CD4-positive, alpha-beta T cell (primary cell): ENCODE results near the gene CCDC3. TPM values are rescaled to one million over a fixed set of nuclear protein-coding genes. Genes with fewer than 3 reads are reported as not detected.
"Not testable (repeated sequence)": the region's sequence is repeated elsewhere in the genome, so short reads cannot be mapped to it uniquely, and the experiment has no call there.

Source experiments
- ATAC-seq: fragments of 200-7000 bp; cut with Tn5 transposase; one replicate; pipeline ENCODE4 v1.10.0; 2022; ENCODE audit warnings: mild to moderate bottlenecking; ENCODE audit not compliant: poor library complexity
- CTCF ChIA-PET: fragments of 350-600 bp; sonication (Branson Sonifier 250); formaldehyde crosslinking; loops from one replicate; lab custom pipeline; 2021; ENCODE audit warnings: antibody characterized with exemption, inconsistent platforms; lab: Charles Lee
- POLR2A ChIA-PET: fragments of 350-600 bp; sonication (Branson Sonifier 250); formaldehyde crosslinking; loops from one replicate; lab custom pipeline; 2021; ENCODE audit warnings: antibody characterized with exemption, inconsistent platforms; lab: Charles Lee
- DNase-seq, 14 experiments: peaks; one replicate each; pipeline ENCODE4 v3.0.0-alpha.2; 2013 to 2020; ENCODE audit warnings: mixed read lengths in 2 of 14
- H3K27ac ChIP-seq, 2 donors: one replicate each; pipeline versions ENCODE4 v1.5.1 to v1.7.0; 2013; ENCODE audit warnings: low read length in 2 of 2, low read depth in 1 of 2, mild to moderate bottlenecking in 1 of 2
- H3K27me3 ChIP-seq, 2 experiments: 1 replicate in 1 of 2; 2 replicates in 1 of 2; pipeline versions ENCODE4 v1.6.1 to v1.7.0; 2013; ENCODE audit warnings: low read length in 2 of 2, control low read depth in 1 of 2, mild to moderate bottlenecking in 1 of 2, moderate library complexity in 1 of 2; ENCODE audit not compliant: insufficient read depth in 2 of 2, control insufficient read depth in 1 of 2
- H3K36me3 ChIP-seq: one replicate; pipeline ENCODE4 v1.6.1; 2013; ENCODE audit warnings: low read length, control low read depth; ENCODE audit not compliant: insufficient read depth
- H3K4me1 ChIP-seq: one replicate; pipeline ENCODE4 v1.6.1; 2013; ENCODE audit warnings: low read length, control low read depth; ENCODE audit not compliant: insufficient read depth
- H3K4me3 ChIP-seq: one replicate; pipeline ENCODE4 v1.5.1; 2013; ENCODE audit warnings: mild to moderate bottlenecking, low read length, moderate library complexity
- H3K9me3 ChIP-seq, 2 experiments: 1 replicate in 1 of 2; 2 replicates in 1 of 2; pipeline versions ENCODE4 v1.6.1 to v1.7.0; 2013; ENCODE audit warnings: low read length in 2 of 2, mild to moderate bottlenecking in 2 of 2, control low read depth in 1 of 2, moderate library complexity in 1 of 2; ENCODE audit not compliant: control insufficient read depth in 1 of 2, insufficient read depth in 1 of 2
- H3K27ac Mint-ChIP-seq: one replicate; pipeline ENCODE4 v1.8.0; 2020; ENCODE audit warnings: mixed read lengths
- H3K27me3 Mint-ChIP-seq: one replicate; pipeline ENCODE4 v1.8.0; 2021; ENCODE audit warnings: mixed read lengths
- H3K36me3 Mint-ChIP-seq: one replicate; pipeline ENCODE4 v1.8.0; 2021; ENCODE audit warnings: low read depth, mixed read lengths
- H3K4me1 Mint-ChIP-seq: one replicate; pipeline ENCODE4 v1.8.0; 2021; ENCODE audit warnings: low read depth, mixed read lengths
- H3K4me3 Mint-ChIP-seq: one replicate; pipeline ENCODE4 v1.8.0; 2020; ENCODE audit warnings: mild to moderate bottlenecking, mixed read lengths
- H3K9me3 Mint-ChIP-seq: one replicate; pipeline ENCODE4 v1.8.0; 2020; ENCODE audit warnings: mixed read lengths
- intact Hi-C, 2 experiments: fragments of 100-400 bp; cut with DNase I in 1 of 2; cut with micrococcal nuclease in 1 of 2; formaldehyde crosslinking; loops; one replicate each; pipeline versions ENCODE4 v1.15.1 to v1.9.0; 2023 to 2025; cut with DNase I, micrococcal nuclease
- total RNA-seq, 174 experiments: library from RNA in 2 of 174; stranded (reverse) in 2 of 174; gene quantifications; one replicate each; pipeline ENCODE4 v1.2.3 and lab custom pipeline; 2021 to 2026
- TF ChIP-seq, protein P1 (sequence below): fragments of 200-600 bp; IDR thresholded peaks from one replicate; pipeline ENCODE4 v1.8.0; 2022; ENCODE audit warnings: antibody characterized with exemption, mild to moderate bottlenecking

Gene CCDC3
- total RNA-seq, 2 experiments from 2014 or later = 0.08 TPM; not detected in 1

DNA sequence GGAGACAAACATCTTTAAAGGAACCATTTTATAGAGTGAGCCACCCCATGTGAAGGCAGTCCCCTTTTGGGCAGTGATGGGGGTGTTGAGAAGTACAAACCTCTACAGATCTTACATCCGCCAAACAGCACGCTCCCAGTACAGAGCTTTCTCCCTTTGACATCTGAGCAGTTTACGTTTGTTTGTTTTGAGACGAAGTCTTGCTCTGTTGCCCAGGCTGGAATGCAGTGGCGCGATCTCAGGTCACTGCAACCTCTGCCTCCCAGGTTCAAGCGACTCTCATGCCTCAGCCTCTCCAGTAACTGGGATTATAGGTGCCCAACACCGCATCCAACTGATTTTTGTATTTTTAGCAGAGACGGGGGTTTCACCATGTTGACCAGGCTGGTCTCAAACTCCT lies 128.9 kb downstream of the CCDC3 start:
- no peaks in the 10 kb centered on the region for H3K4me1 Mint-ChIP-seq
- no peak overlapping the region for H3K27ac Mint-ChIP-seq
- ChIA-PET CTCF (no interaction called here), POLR2A (no interaction called here)
- Histone ChIP-seq H3K27ac (no peak overlapping the region), H3K4me3 (no peak overlapping the region), H3K36me3 (no peaks in the 10 kb centered on the region), H3K27me3 (peaks cover 0 to 7% of the 10 kb centered on the region in 2 experiments), H3K4me1 (no peaks in the 10 kb centered on the region), H3K9me3 (no peaks in the 10 kb centered on the region)
- no peaks in the 10 kb centered on the region for H3K9me3 Mint-ChIP-seq
- H3K27me3 Mint-ChIP-seq = peaks cover 7% of the 10 kb centered on the region
- DNase-seq (no peak), ATAC-seq (no peak)
- no peaks in the 10 kb centered on the region for H3K36me3 Mint-ChIP-seq
- H3K4me3 Mint-ChIP-seq = no peak overlapping the region
- TF ChIP-seq, protein P1, sequence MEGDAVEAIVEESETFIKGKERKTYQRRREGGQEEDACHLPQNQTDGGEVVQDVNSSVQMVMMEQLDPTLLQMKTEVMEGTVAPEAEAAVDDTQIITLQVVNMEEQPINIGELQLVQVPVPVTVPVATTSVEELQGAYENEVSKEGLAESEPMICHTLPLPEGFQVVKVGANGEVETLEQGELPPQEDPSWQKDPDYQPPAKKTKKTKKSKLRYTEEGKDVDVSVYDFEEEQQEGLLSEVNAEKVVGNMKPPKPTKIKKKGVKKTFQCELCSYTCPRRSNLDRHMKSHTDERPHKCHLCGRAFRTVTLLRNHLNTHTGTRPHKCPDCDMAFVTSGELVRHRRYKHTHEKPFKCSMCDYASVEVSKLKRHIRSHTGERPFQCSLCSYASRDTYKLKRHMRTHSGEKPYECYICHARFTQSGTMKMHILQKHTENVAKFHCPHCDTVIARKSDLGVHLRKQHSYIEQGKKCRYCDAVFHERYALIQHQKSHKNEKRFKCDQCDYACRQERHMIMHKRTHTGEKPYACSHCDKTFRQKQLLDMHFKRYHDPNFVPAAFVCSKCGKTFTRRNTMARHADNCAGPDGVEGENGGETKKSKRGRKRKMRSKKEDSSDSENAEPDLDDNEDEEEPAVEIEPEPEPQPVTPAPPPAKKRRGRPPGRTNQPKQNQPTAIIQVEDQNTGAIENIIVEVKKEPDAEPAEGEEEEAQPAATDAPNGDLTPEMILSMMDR = no peak
- intact Hi-C loops = no loop called here

DNA sequence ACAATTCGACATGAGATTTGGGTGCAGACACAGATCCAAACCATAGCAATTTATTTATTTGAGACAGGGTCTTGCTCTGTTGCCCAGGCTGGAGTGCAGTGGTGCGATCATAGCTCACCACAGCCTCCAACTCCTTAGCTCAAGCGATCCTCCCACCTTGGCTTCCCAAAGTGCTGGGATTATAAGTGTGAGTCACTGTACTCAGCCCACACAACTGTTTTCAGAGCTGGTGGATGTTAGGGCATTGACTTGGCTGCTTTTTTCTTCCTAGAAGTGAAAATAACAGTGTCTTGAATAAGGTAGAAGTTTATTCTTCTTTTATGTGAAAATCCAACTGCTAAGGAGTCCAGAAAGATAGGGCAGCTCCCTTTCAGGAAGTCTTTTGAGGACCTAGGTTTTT lies 132.1 kb downstream of the CCDC3 start:
- H3K27ac ChIP-seq = no peak overlapping the region
- H3K27me3 Mint-ChIP-seq = peaks cover 7% of the 10 kb centered on the region
- H3K27ac Mint-ChIP-seq = no peak overlapping the region
- ChIA-PET CTCF (no interaction called here), POLR2A (no interaction called here)
- ATAC-seq = no peak
- DNase-seq = no peak
- TF ChIP-seq, protein P1 = no peak
- no peaks in the 10 kb centered on the region for H3K36me3 Mint-ChIP-seq
- no peak overlapping the region for H3K4me3 Mint-ChIP-seq
- no peak overlapping the region for H3K4me3 ChIP-seq
- peaks cover 0 to 5% of the 10 kb centered on the region in 2 experiments for H3K27me3 ChIP-seq
- intact Hi-C loops = no loop called here
- H3K4me1 ChIP-seq = no peaks in the 10 kb centered on the region
- no peaks in the 10 kb centered on the region for H3K9me3 ChIP-seq
- no peaks in the 10 kb centered on the region for H3K9me3 Mint-ChIP-seq
- no peaks in the 10 kb centered on the region for H3K36me3 ChIP-seq
- H3K4me1 Mint-ChIP-seq = no peaks in the 10 kb centered on the region

GRCh38 chr10:12868229-12868628 lies 133.3 kb downstream of the CCDC3 start:
- H3K9me3 ChIP-seq = no peaks in the 10 kb centered on the region
- H3K36me3 ChIP-seq = no peaks in the 10 kb centered on the region
- no peak overlapping the region for H3K27ac Mint-ChIP-seq
- TF ChIP-seq, protein P1 = no peak
- CTCF ChIA-PET = no interaction called here
- no peak for DNase-seq
- intact Hi-C loops = no loop called here
- H3K27ac ChIP-seq = no peak overlapping the region
- H3K27me3 Mint-ChIP-seq = peaks cover 7% of the 10 kb centered on the region
- POLR2A ChIA-PET = no interaction called here
- no peak for ATAC-seq
- no peaks in the 10 kb centered on the region for H3K4me1 Mint-ChIP-seq
- peaks cover 0 to 5% of the 10 kb centered on the region in 2 experiments for H3K27me3 ChIP-seq
- H3K4me3 Mint-ChIP-seq = no peak overlapping the region
- no peaks in the 10 kb centered on the region for H3K36me3 Mint-ChIP-seq
- H3K9me3 Mint-ChIP-seq = no peaks in the 10 kb centered on the region
- no peaks in the 10 kb centered on the region for H3K4me1 ChIP-seq
- no peak overlapping the region for H3K4me3 ChIP-seq

GRCh38 chr10:12865515-12865914 lies 136.0 kb downstream of the CCDC3 start:
- H3K4me1 ChIP-seq, ATAC-seq, H3K4me1 Mint-ChIP-seq, H3K27ac Mint-ChIP-seq, H3K4me3 ChIP-seq, H3K27ac ChIP-seq, H3K4me3 Mint-ChIP-seq, H3K9me3 Mint-ChIP-seq, intact Hi-C loops, CTCF ChIA-PET, H3K36me3 Mint-ChIP-seq, H3K9me3 ChIP-seq, DNase-seq, H3K27me3 ChIP-seq, H3K36me3 ChIP-seq, H3K27me3 Mint-ChIP-seq, POLR2A ChIA-PET: not testable (repeated sequence)
